GM12892 (cell line): ENCODE data around the gene SRBD1.

Experiments used
- DNase-seq: peaks from one replicate; pipeline ENCODE4 v3.0.0; 2011; ENCODE audit not compliant: insufficient read length
- FAIRE-seq: peaks from 2 replicates; lab custom pipeline; 2011; peaks lifted over from hg19 to GRCh38; lab: Jason Lieb, UNC
- POLR2A ChIP-seq: IDR thresholded peaks from 2 replicates; pipeline ENCODE4 v1.6.1; 2011; ENCODE audit warnings: low read depth, low read length, control low read depth
- POLR2AphosphoS5 ChIP-seq: IDR thresholded peaks from 2 replicates; pipeline ENCODE4 v1.6.1; 2011; ENCODE audit warnings: low read depth, low read length, control low read depth
- TAF1 ChIP-seq: IDR thresholded peaks from 2 replicates; pipeline ENCODE4 v1.6.1; 2011; ENCODE audit warnings: low read depth, mild to moderate bottlenecking, control low read depth, low read length, borderline replicate concordance

The SRBD1 gene

GRCh38 chr2:45588158-45588829 is 22.8 kb downstream of the SRBD1 start:
- no peak for FAIRE-seq

GRCh38 chr2:45586600-45586999 is 24.5 kb downstream of the SRBD1 start:
- TF ChIP-seq TAF1: no peak
- no peak for TF ChIP-seq POLR2AphosphoS5
- no peak for TF ChIP-seq POLR2A
- FAIRE-seq: no peak
- DNase-seq: no peak

More at GRCh38 chr2:45588158-45588829, 22.8 kb downstream of the SRBD1 start:
- DNase-seq: no peak
- TF ChIP-seq TAF1 (no peak), POLR2A (no peak), POLR2AphosphoS5 (no peak)

- TF ChIP-seq POLR2AphosphoS5 (no peak), POLR2A (no peak), TAF1 (no peak)
- FAIRE-seq: peak; percentile 79
Measured at GRCh38 chr2:45585267-45585861, 25.7 kb downstream of the SRBD1 start.

GRCh38 chr2:45583977-45584376 is 27.1 kb downstream of the SRBD1 start:
- no peak for DNase-seq
- TF ChIP-seq POLR2A: no peak
- TF ChIP-seq POLR2AphosphoS5: no peak
- no peak for TF ChIP-seq TAF1
- no peak for FAIRE-seq

More at GRCh38 chr2:45585267-45585861, 25.7 kb downstream of the SRBD1 start:
- no peak for DNase-seq

- DNase-seq: no peak
- no peak for TF ChIP-seq POLR2A
- no peak for TF ChIP-seq TAF1
- no peak for TF ChIP-seq POLR2AphosphoS5
Measured at GRCh38 chr2:45582522-45582921, 28.5 kb downstream of the SRBD1 start.

GRCh38 chr2:45578056-45578843 is 32.8 kb downstream of the SRBD1 start:
- DNase-seq (no peak), FAIRE-seq (no peak)

More at GRCh38 chr2:45582522-45582921, 28.5 kb downstream of the SRBD1 start:
- no peak for FAIRE-seq

GRCh38 chr2:45577441-45577840 is 33.6 kb downstream of the SRBD1 start:
- peak; percentile 54 for FAIRE-seq
- TF ChIP-seq POLR2AphosphoS5 (no peak), TAF1 (no peak)
- DNase-seq: no peak

More at GRCh38 chr2:45578056-45578843, 32.8 kb downstream of the SRBD1 start:
- TF ChIP-seq TAF1: no peak
- no peak for TF ChIP-seq POLR2AphosphoS5
- TF ChIP-seq POLR2A: no peak

GRCh38 chr2:45575881-45576280 is 35.2 kb downstream of the SRBD1 start:
- DNase-seq: no peak
- TF ChIP-seq TAF1 (no peak), POLR2AphosphoS5 (no peak), POLR2A (no peak)
- no peak for FAIRE-seq

GRCh38 chr2:45572979-45573378 is 38.1 kb downstream of the SRBD1 start:
- FAIRE-seq (no peak), DNase-seq (no peak)
- TF ChIP-seq POLR2A (no peak), TAF1 (no peak), POLR2AphosphoS5 (no peak)

- FAIRE-seq (no peak), DNase-seq (no peak)
Measured at GRCh38 chr2:45571940-45572339, 39.1 kb downstream of the SRBD1 start.

GRCh38 chr2:45570671-45571334 is 40.3 kb downstream of the SRBD1 start:
- no peak for DNase-seq
- no peak for FAIRE-seq
- TF ChIP-seq POLR2AphosphoS5 (no peak), TAF1 (no peak), POLR2A (no peak)

More at GRCh38 chr2:45571940-45572339, 39.1 kb downstream of the SRBD1 start:
- no peak for TF ChIP-seq POLR2AphosphoS5
- TF ChIP-seq POLR2A: no peak
- TF ChIP-seq TAF1: no peak
